ENCODE results near the gene RAP1GAP. TPM values are rescaled to one million over a fixed set of nuclear protein-coding genes. Genes with fewer than 3 reads are reported as not detected.
A peak's percentile ranks its signal among the peaks of the same experiment; 100 is the strongest.

Gene RAP1GAP
- total and polyA plus RNA-seq, 2 of the 13 experiments (the other 11 are each of a cell fraction or from before 2014, with no cell fraction given), result 11.9 to 37.5 TPM

GRCh38 chr1:21633141-21633755, 35.9 kb downstream of the RAP1GAP start:
- Histone ChIP-seq H3K36me3 (replicated peaks in 1 of 2; ENCODE audit: control insufficient read depth in 1 of 2, insufficient read depth in 2 of 2, low read length in 2 of 2) (peaks cover 2 to 7% of the 10 kb centered on the region in 2 experiments; a peak in 2 of 5 replicates), H4K20me1 (ENCODE audit: insufficient read depth, low read length) (no peaks in the 10 kb centered on the region), H2AFZ (ENCODE audit: low read length) (no peak overlapping the region), H3K4me1 (ENCODE audit: insufficient read depth, low read length) (peaks cover 32% of the 10 kb centered on the region), H3K27ac (ENCODE audit: extremely low read length, insufficient read depth, low read length) (no peak overlapping the region), H3K27me3 (ENCODE audit: control insufficient read depth in 1 of 2, insufficient read depth in 2 of 2, low read length in 2 of 2) (no peaks in the 10 kb centered on the region), H3K4me2 (ENCODE audit: low read depth, low read length) (no peak overlapping the region), H3K9me3 (ENCODE audit: low read length) (no peaks in the 10 kb centered on the region), H3K79me2 (ENCODE audit: insufficient read depth, low read length) (no peaks in the 10 kb centered on the region), H3K9ac (ENCODE audit: insufficient read depth, low read depth, low read length) (no peak overlapping the region), H3K4me3 (replicated peaks in 1 of 3; ENCODE audit: insufficient read depth in 1 of 3, low read depth in 2 of 3, low read length in 3 of 3) (no peak overlapping the region)
- DNase-seq (ENCODE audit: low spot score) (no peak), FAIRE-seq (no peak), ATAC-seq (no peak; the same call in 2 of the 3 replicates)
- BruUV-seq (replicated peaks), result no TSS peak
- intact Hi-C loops (cut with micrococcal nuclease; ENCODE audit: unreplicated experiment) (no loop called here), in situ Hi-C loops (cut with HindIII; ENCODE audit: extremely low pct_ligation_motif_present, low pct_unique_long_range_greater_than_20kb) (no loop called here)
- WGBS (ENCODE audit: low lambda C conversion rate), result 90% methylated on average over 7 of the region's 7 CpGs
- TF ChIP-seq, protein P1, sequence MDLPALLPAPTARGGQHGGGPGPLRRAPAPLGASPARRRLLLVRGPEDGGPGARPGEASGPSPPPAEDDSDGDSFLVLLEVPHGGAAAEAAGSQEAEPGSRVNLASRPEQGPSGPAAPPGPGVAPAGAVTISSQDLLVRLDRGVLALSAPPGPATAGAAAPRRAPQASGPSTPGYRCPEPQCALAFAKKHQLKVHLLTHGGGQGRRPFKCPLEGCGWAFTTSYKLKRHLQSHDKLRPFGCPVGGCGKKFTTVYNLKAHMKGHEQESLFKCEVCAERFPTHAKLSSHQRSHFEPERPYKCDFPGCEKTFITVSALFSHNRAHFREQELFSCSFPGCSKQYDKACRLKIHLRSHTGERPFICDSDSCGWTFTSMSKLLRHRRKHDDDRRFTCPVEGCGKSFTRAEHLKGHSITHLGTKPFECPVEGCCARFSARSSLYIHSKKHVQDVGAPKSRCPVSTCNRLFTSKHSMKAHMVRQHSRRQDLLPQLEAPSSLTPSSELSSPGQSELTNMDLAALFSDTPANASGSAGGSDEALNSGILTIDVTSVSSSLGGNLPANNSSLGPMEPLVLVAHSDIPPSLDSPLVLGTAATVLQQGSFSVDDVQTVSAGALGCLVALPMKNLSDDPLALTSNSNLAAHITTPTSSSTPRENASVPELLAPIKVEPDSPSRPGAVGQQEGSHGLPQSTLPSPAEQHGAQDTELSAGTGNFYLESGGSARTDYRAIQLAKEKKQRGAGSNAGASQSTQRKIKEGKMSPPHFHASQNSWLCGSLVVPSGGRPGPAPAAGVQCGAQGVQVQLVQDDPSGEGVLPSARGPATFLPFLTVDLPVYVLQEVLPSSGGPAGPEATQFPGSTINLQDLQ (CRISPR knock-in tag; IDR thresholded peaks at IDR 0.05), result no peak
- peak; percentile 52 for TF ChIP-seq RBM22 (optimal IDR thresholded peaks at IDR 0.05; ENCODE audit: low read length)
- ChIA-PET CTCF (ENCODE audit: low intra/inter-chr PET ratio, low total read pairs) (no interaction called here), POLR2A (no interaction called here)

DNA sequence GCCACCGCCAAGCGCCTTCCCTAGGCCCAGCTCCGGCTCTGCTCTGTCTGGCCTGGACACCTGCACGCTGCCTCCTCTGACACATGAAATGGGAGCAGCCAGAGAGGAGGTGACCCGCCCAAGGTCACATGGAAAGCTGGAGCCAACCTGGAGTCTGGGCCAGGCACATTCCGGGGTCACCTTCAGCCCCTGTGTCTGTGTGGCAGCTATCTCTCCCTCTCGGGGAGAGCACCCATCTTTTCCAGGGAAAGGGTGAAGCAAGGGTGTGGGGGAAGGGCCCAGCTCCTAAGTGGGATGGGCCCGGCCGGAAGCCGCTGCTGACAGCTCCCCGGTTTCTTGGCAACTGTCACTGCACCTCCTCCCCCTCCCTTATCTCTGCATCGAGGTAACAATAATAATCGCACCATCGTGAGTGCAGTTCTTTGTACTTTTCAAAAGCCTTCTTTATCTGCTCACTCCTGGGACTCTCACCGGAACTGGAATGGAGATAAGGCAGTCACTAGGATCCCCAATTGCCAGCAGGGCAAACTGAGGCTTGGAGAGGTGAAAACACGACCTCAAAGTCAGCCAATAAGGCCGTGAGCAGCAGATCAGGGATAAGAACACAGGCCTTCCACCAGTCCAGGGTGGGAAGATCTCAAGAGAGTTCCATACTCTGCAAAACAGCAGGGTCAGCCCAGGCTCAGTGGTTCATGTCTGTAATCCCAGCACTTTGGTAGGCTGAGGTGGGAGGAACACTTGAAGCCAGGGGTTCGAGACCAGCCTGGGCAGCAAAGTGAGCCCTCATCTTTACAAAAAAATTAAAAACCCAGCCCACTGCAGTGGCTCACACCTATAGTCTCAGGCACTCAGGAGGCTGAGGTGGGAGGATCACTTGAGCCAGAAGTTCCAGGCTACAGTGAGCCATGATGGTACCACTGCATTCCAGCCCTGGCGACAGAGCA, 36.9 kb downstream of the RAP1GAP start:
- peak; percentile 52 for DNase-seq (ENCODE audit: low spot score)
- no peaks in the 10 kb centered on the region for H3K79me2 ChIP-seq (ENCODE audit: insufficient read depth, low read length)
- no peak overlapping the region for H2AFZ ChIP-seq (ENCODE audit: low read length)
- WGBS (ENCODE audit: low lambda C conversion rate), result 47% methylated on average over 12 of the region's 19 CpGs
- no peak overlapping the region for H3K9ac ChIP-seq (ENCODE audit: insufficient read depth, low read depth, low read length)
- H3K4me1 ChIP-seq (ENCODE audit: insufficient read depth, low read length), result peaks cover 32% of the 10 kb centered on the region
- H4K20me1 ChIP-seq (ENCODE audit: insufficient read depth, low read length), result no peaks in the 10 kb centered on the region
- H3K4me3 ChIP-seq (replicated peaks in 1 of 3; ENCODE audit: insufficient read depth in 1 of 3, low read depth in 2 of 3, low read length in 3 of 3), result no peak overlapping the region
- no peaks in the 10 kb centered on the region for H3K9me3 ChIP-seq (ENCODE audit: low read length)
- peak; percentile 47 for ATAC-seq
- POLR2A ChIA-PET, result no interaction called here
- no TSS peak for BruUV-seq (replicated peaks)
- CTCF ChIA-PET (ENCODE audit: low intra/inter-chr PET ratio, low total read pairs), result no interaction called here
- in situ Hi-C loops (cut with HindIII; ENCODE audit: extremely low pct_ligation_motif_present, low pct_unique_long_range_greater_than_20kb), result no loop called here
- no peak overlapping the region for H3K4me2 ChIP-seq (ENCODE audit: low read depth, low read length)
- H3K36me3 ChIP-seq (replicated peaks in 1 of 2; ENCODE audit: control insufficient read depth in 1 of 2, insufficient read depth in 2 of 2, low read length in 2 of 2), result peaks cover 2 to 7% of the 10 kb centered on the region in 2 experiments; a peak in 2 of 5 replicates
- no peaks in the 10 kb centered on the region for H3K27me3 ChIP-seq (ENCODE audit: control insufficient read depth in 1 of 2, insufficient read depth in 2 of 2, low read length in 2 of 2)
- intact Hi-C loops (cut with micrococcal nuclease; ENCODE audit: unreplicated experiment), result no loop called here
- no peak overlapping the region for H3K27ac ChIP-seq (ENCODE audit: extremely low read length, insufficient read depth, low read length)
- peak; percentile 39 for FAIRE-seq
- no peak for TF ChIP-seq EZH2 (conservative IDR thresholded peaks at IDR 0.05; ENCODE audit: low read depth, low read length)
- no peak for TF ChIP-seq DPF2 (CRISPR knock-in tag; IDR thresholded peaks at IDR 0.05; ENCODE audit: borderline replicate concordance, low read depth)
- TF ChIP-seq RARA (CRISPR knock-in tag; IDR thresholded peaks at IDR 0.05), result no peak
- TF ChIP-seq MXI1 (IDR thresholded peaks at IDR 0.05; ENCODE audit: borderline replicate concordance, low read depth, low read length), result no peak
- no peak for TF ChIP-seq PHF20 (CRISPR knock-in tag; IDR thresholded peaks at IDR 0.05)
- no peak for TF ChIP-seq RNF219 (CRISPR knock-in tag; IDR thresholded peaks at IDR 0.05)
- TF ChIP-seq ZSCAN21 (CRISPR knock-in tag; IDR thresholded peaks at IDR 0.05; ENCODE audit: borderline replicate concordance), result no peak
- 0 out of 2 replicates have a peak, but pooled peaks have one; percentile 14 for TF ChIP-seq SP5 (CRISPR knock-in tag; IDR thresholded peaks at IDR 0.05; ENCODE audit: borderline replicate concordance, low read depth)

All from HepG2 (cell line).